Skeletal muscle tissue (tissue), 4 donors: ENCODE measurements around the gene SOD3. TPM values are rescaled to one million over a fixed set of nuclear protein-coding genes. Genes with fewer than 3 reads are reported as not detected.

ENCODE experiments used
- H3K27ac ChIP-seq: one replicate; pipeline ENCODE4 v1.7.0; 2013; ENCODE audit warnings: mild to moderate bottlenecking, low read depth, low read length, inconsistent platforms
- H3K27me3 ChIP-seq, 3 donors: one replicate each; pipeline ENCODE4 v1.7.0; 2013; ENCODE audit warnings: low read length in 3 of 3; ENCODE audit not compliant: control insufficient read depth in 3 of 3, insufficient read depth in 3 of 3
- H3K36me3 ChIP-seq, 3 donors: one replicate each; pipeline ENCODE4 v1.7.0; 2013; ENCODE audit warnings: low read length in 3 of 3; ENCODE audit not compliant: control insufficient read depth in 3 of 3, insufficient read depth in 3 of 3
- H3K4me1 ChIP-seq, 3 donors: one replicate each; pipeline ENCODE4 v1.7.0; 2013; ENCODE audit warnings: low read length in 3 of 3, mild to moderate bottlenecking in 3 of 3; ENCODE audit not compliant: control insufficient read depth in 3 of 3, insufficient read depth in 3 of 3
- H3K4me3 ChIP-seq, 3 donors: one replicate each; pipeline ENCODE4 v1.7.0; 2013; ENCODE audit warnings: low read length in 3 of 3
- H3K9ac ChIP-seq, 3 donors: one replicate each; pipeline ENCODE4 v1.7.0; 2013; ENCODE audit warnings: low read length in 3 of 3, mild to moderate bottlenecking in 3 of 3, moderate library complexity in 2 of 3, low read depth in 1 of 3
- H3K9me3 ChIP-seq, 3 donors: one replicate each; pipeline ENCODE4 v1.7.0; 2013; ENCODE audit warnings: low read length in 3 of 3; ENCODE audit not compliant: control insufficient read depth in 3 of 3
- total RNA-seq: library from RNA; depleted of rRNA; stranded (reverse); fragments of >200 nt; gene quantifications from one replicate; pipeline ENCODE4 v1.2.3, GENCODE V29; 2014
- donor health status: Osteomylitis.

SOD3 gene
- total RNA-seq, 1 donor from 2014 or later, result 13.6 TPM

GRCh38 chr4:24837336-24837735 is 42.0 kb downstream of the SOD3 start:
- no peak overlapping the region for H3K27ac ChIP-seq
- peaks cover 5 to 24% (median 12%) of the 10 kb centered on the region in 3 donors for H3K36me3 ChIP-seq

DNA sequence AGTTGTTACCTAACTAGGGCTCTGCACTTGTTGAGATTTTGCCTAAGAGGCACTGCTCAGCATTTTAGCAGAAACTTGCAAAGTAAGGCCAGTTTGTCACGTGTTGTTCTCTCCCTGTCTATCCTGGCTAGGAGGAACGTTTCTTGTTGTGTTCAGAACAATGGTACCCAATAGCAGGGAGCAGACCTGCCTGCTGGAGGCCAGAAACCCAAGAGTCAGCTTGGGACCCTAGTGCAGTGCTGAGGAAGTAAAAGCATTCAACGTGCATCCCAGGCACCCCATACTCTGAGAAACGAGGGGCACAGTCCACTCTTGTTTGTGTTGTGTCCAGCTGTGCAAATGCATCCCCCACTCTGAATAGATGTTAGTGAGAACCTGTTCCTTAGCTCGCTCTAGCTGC is 42.4 kb downstream of the SOD3 start:
- H3K27me3 ChIP-seq, result no peaks in the 10 kb centered on the region
- peaks cover 5 to 24% (median 10%) of the 10 kb centered on the region in 3 donors for H3K36me3 ChIP-seq
- no peak overlapping the region for H3K4me3 ChIP-seq
- no peak overlapping the region for H3K27ac ChIP-seq
- no peaks in the 10 kb centered on the region for H3K9me3 ChIP-seq
- no peak overlapping the region for H3K9ac ChIP-seq
- no peaks in the 10 kb centered on the region for H3K4me1 ChIP-seq

More at GRCh38 chr4:24837336-24837735, 42.0 kb downstream of the SOD3 start:
- H3K9ac ChIP-seq, result no peak overlapping the region
- H3K9me3 ChIP-seq, result no peaks in the 10 kb centered on the region
- no peak overlapping the region for H3K4me3 ChIP-seq
- no peaks in the 10 kb centered on the region for H3K4me1 ChIP-seq
- H3K27me3 ChIP-seq, result no peaks in the 10 kb centered on the region

DNA sequence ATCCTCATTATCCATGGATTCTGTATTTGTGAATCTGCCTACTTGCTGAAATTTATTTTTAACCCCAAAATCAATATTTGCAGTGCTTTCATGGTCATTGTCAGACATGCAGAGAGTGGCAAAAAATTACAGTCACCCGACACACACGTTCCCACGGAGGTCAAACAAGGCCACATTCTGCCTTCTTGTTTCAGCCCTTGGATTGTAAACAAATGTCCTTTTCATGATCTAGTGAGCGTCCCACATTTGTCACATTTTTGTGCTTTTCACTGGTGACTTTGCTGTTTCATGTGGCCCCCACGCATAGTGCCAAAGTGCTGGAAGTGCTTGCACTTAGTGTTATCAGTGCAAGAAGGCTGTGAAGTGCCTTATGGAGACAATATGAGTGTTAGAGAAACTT is 45.0 kb downstream of the SOD3 start:
- H3K36me3 ChIP-seq, result peaks cover 3 to 16% (median 6%) of the 10 kb centered on the region in 3 donors
- H3K4me1 ChIP-seq, result no peaks in the 10 kb centered on the region
- H3K27ac ChIP-seq, result no peak overlapping the region
- no peaks in the 10 kb centered on the region for H3K9me3 ChIP-seq
- H3K27me3 ChIP-seq, result no peaks in the 10 kb centered on the region
- no peak overlapping the region for H3K4me3 ChIP-seq
- no peak overlapping the region for H3K9ac ChIP-seq

- Histone ChIP-seq H3K4me3 (no peak overlapping the region), H3K27ac (no peak overlapping the region), H3K27me3 (no peaks in the 10 kb centered on the region), H3K36me3 (peaks cover 2 to 16% (median 6%) of the 10 kb centered on the region in 3 donors), H3K4me1 (no peaks in the 10 kb centered on the region), H3K9me3 (no peaks in the 10 kb centered on the region), H3K9ac (no peak overlapping the region)
Observed at GRCh38 chr4:24840826-24841543, 45.6 kb downstream of the SOD3 start.

DNA sequence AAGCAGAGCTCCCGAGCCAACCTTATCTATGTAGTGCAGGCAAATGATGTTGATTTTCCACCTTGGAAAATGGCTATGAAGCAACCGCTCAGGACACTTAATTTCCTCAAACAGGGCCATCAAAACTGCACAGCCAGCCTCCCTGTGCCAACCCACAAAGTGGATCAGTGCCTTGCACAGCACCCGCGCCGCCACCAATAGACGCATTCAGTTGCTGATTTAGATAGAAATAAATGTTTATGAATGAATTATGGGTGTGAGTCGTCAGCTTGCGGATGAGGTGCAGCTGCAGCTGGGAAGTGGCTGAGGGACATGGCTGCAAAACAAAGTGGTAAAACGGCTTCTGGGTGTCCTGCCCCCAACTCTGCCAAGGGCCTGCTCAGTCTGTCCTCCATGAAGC is 47.0 kb downstream of the SOD3 start:
- no peaks in the 10 kb centered on the region for H3K4me1 ChIP-seq
- H3K27ac ChIP-seq, result no peak overlapping the region
- H3K9ac ChIP-seq, result no peak overlapping the region
- no peak overlapping the region for H3K4me3 ChIP-seq
- no peaks in the 10 kb centered on the region for H3K9me3 ChIP-seq
- H3K27me3 ChIP-seq, result no peaks in the 10 kb centered on the region
- H3K36me3 ChIP-seq, result peaks cover 0 to 9% (median 6%) of the 10 kb centered on the region in 3 donors

GRCh38 chr4:24843096-24843495 is 47.7 kb downstream of the SOD3 start:
- no peak overlapping the region for H3K9ac ChIP-seq
- H3K4me3 ChIP-seq, result no peak overlapping the region
- no peaks in the 10 kb centered on the region for H3K27me3 ChIP-seq
- H3K9me3 ChIP-seq, result no peaks in the 10 kb centered on the region
- H3K4me1 ChIP-seq, result no peaks in the 10 kb centered on the region
- peaks cover 0 to 3% (median 2%) of the 10 kb centered on the region in 3 donors for H3K36me3 ChIP-seq
- no peak overlapping the region for H3K27ac ChIP-seq

DNA sequence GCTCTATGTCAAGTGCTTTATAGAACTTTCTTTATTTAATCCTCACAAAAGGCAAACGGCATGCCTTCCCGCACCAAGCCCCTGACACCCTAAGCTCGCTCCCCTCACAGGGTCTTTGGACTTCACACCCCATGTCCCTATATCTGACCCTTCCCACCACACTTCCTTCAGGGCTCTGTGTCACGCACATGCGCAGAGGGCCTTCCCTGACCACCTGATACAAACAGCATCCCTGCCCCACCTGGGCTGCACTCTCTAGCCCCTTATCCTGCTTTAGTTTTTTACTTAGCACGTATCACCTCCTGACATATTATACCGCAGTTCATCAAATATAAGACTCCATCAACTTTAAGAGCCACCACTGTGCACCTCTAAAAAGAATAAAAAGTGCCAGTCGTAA is 49.8 kb downstream of the SOD3 start:
- no peak overlapping the region for H3K27ac ChIP-seq
- H3K36me3 ChIP-seq, result peaks cover 0 to 3% (median under 1%) of the 10 kb centered on the region in 3 donors
- H3K4me1 ChIP-seq, result peaks cover 0 to under 1% (median under 1%) of the 10 kb centered on the region in 3 donors
- H3K9me3 ChIP-seq, result no peaks in the 10 kb centered on the region
- no peaks in the 10 kb centered on the region for H3K27me3 ChIP-seq
- no peak overlapping the region for H3K9ac ChIP-seq
- no peak overlapping the region for H3K4me3 ChIP-seq

- no peaks in the 10 kb centered on the region for H3K9me3 ChIP-seq
- no peak overlapping the region for H3K4me3 ChIP-seq
- no peaks in the 10 kb centered on the region for H3K27me3 ChIP-seq
- H3K27ac ChIP-seq, result no peak overlapping the region
- no peaks in the 10 kb centered on the region for H3K36me3 ChIP-seq
- H3K4me1 ChIP-seq, result peaks cover 2 to 8% (median 8%) of the 10 kb centered on the region in 3 donors
- H3K9ac ChIP-seq, result no peak overlapping the region
Observed at GRCh38 chr4:24845902-24846301, 50.5 kb downstream of the SOD3 start.

- H3K4me1 ChIP-seq, result peaks cover 5 to 12% (median 11%) of the 10 kb centered on the region in 3 donors
- H3K36me3 ChIP-seq, result no peaks in the 10 kb centered on the region
- H3K9ac ChIP-seq, result no peak overlapping the region
- no peaks in the 10 kb centered on the region for H3K27me3 ChIP-seq
- no peak overlapping the region for H3K4me3 ChIP-seq
- H3K9me3 ChIP-seq, result no peaks in the 10 kb centered on the region
- H3K27ac ChIP-seq, result no peak overlapping the region
Observed at GRCh38 chr4:24846716-24847115, 51.3 kb downstream of the SOD3 start.

DNA sequence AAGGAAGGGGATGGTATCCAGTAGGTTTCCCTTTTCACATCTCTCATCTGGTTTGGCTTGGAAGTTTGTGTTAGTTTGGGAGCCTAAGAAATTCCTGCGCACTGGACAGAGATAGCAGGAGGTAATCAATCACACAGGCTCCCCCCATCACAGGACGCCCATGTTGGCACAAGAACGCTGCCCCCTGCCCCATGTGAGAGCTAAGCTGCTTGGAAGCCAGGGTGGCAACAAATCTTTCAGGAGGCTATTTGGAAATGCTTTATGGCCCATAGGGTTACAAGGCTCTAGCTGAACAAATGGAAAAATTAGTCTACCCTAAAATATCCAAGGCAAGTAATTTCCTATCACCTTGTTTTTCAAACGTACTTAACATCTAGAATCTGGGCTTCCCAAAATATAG is 54.0 kb downstream of the SOD3 start:
- Histone ChIP-seq H3K27me3 (no peaks in the 10 kb centered on the region), H3K9ac (no peak overlapping the region), H3K9me3 (no peaks in the 10 kb centered on the region), H3K36me3 (no peaks in the 10 kb centered on the region), H3K4me3 (no peak overlapping the region), H3K27ac (no peak overlapping the region), H3K4me1 (peaks cover 5 to 12% (median 11%) of the 10 kb centered on the region in 3 donors)
